Measurements from ENCODE around the gene SLC24A4. TPM values are rescaled to one million over a fixed set of nuclear protein-coding genes. Genes with fewer than 3 reads are reported as not detected.
A peak's percentile ranks its signal among the peaks of the same experiment; 100 is the strongest.
"Not testable (repeated sequence)": the region's sequence is repeated elsewhere in the genome, so short reads cannot be mapped to it uniquely, and the experiment has no call there.

Gene SLC24A4
- total and polyA plus RNA-seq, 5 experiments from 2014 or later = 0.05 TPM; not detected in 4

DNA sequence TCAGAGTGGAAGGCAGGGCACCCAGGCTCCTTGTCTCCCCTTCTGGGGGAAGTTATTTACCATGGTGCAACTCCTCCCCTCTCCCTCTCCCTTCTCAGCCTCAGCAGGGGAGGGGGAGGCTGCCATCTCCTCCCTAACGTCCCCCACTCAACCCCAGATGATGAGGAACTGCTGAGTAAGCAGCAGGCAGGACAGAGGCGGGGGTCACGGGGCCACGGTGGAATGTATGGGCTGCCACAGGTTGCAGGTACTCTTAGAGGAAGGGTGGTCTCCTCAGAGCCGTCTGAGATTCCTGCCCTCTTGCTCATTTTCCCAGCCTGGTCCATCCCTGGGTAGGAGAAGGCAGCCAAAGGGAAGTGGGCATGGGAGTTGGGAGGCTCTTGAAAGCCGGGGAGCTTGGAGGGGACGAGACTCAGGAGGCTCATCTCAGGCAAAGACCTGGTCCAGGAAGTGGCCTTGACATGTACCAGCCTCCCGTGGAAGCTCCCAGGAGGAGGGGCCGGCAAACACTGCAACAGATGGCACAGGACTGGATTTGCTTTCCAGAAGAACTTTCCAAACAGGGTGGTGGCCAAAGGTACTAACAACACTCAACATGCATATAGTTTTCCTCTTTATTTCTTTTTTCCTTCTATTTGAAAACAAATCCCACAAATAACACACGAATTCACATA lies 209.7 kb downstream of the SLC24A4 start:
- ATAC-seq = no peak
- Mint-ChIP-seq H3K36me3 (no peaks in the 10 kb centered on the region), H3K9me3 (no peaks in the 10 kb centered on the region), H3K4me3 (peak overlapping the region in 7 of 10 donors; percentile 32 to 92 (median 88)), H3K27ac (peak overlapping the region; percentile 97 to 100 (median 99)), H3K27me3 (no peaks in the 10 kb centered on the region), H3K4me1 (peaks cover 35 to 90% (median 79%) of the 10 kb centered on the region in 4 donors)
- POLR2A ChIA-PET = interaction anchor here (0.5 to 3.7 kb wide), 9 partner anchors 11 to 122 kb away, joined by 3 to 17 read pairs (median 5); partner anchors contain the start of gene RIN3
- DNase-seq = no peak

- ATAC-seq = peak; percentile 43 to 56
- no peaks in the 10 kb centered on the region for H3K27me3 Mint-ChIP-seq
- H3K36me3 Mint-ChIP-seq = no peaks in the 10 kb centered on the region
- peak in 9 of 10 donors; percentile 19 to 79 (median 66) for DNase-seq
- peak overlapping the region; percentile 65 to 82 (median 76) for H3K4me3 Mint-ChIP-seq
- no peaks in the 10 kb centered on the region for H3K9me3 Mint-ChIP-seq
- H3K4me1 Mint-ChIP-seq = peaks cover 35 to 85% (median 80%) of the 10 kb centered on the region in 4 donors
- POLR2A ChIA-PET = interaction anchor here (0.7 to 3.2 kb wide), 15 partner anchors 11 to 258 kb away, joined by 3 to 17 read pairs (median 4); partner anchors contain the start of gene RIN3
- H3K27ac Mint-ChIP-seq = peak overlapping the region; percentile 88 to 97 (median 92)
Observed at GRCh38 chr14:92534932-92535643, 212.1 kb downstream of the SLC24A4 start.

- Mint-ChIP-seq H3K27ac (peak overlapping the region; percentile 78 to 97 (median 91)), H3K4me1 (peaks cover 36 to 85% (median 80%) of the 10 kb centered on the region in 4 donors), H3K4me3 (peak overlapping the region in 8 of 10 donors; percentile 13 to 77 (median 66))
- not testable (repeated sequence) for H3K9me3 Mint-ChIP-seq, H3K36me3 Mint-ChIP-seq, ATAC-seq, DNase-seq, H3K27me3 Mint-ChIP-seq
- POLR2A ChIA-PET = interaction anchor here (0.7 to 1.9 kb wide), 6 partner anchors 10 to 496 kb away, joined by 3 to 9 read pairs (median 6); partner anchors contain the start of gene TRIP11
Observed at GRCh38 chr14:92536231-92536630, 213.3 kb downstream of the SLC24A4 start.

DNA sequence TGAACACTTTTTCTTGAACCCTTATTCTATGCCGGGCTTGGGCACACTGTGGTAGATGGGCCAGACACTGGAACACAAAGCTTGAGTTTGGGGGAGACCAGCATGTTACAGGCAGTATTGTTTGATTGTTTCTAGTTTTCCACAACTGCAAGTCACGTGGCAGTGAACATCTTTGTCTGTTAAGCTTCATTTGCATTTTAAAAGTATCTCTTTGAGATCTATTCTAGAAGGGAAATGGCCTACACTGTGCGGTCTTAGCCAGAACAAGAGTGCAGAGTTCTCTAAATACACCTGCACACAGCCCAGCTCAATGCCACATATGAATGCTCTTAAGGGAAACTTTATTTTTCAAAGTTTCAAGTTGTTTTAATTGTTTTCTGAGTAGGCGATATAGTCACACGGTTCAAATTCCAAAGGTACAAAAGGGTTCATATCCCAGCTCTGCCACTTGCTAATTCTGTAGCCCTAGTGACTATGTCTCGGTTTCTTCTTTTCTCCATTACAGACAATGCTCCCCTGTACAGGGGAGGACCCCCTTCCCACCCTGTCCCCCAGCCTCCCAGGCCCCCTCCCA lies 215.5 kb downstream of the SLC24A4 start:
- no peak for DNase-seq
- no peak for ATAC-seq
- Mint-ChIP-seq H3K27me3 (no peaks in the 10 kb centered on the region), H3K36me3 (no peaks in the 10 kb centered on the region), H3K27ac (peak overlapping the region in 9 of 10 donors; percentile 3 to 85 (median 70)), H3K4me3 (peak overlapping the region in 7 of 10 donors; percentile 20 to 65 (median 38)), H3K9me3 (no peaks in the 10 kb centered on the region), H3K4me1 (peaks cover 33 to 82% (median 79%) of the 10 kb centered on the region in 4 donors)
- POLR2A ChIA-PET = interaction anchor here (0.5 to 1.5 kb wide), 7 partner anchors 11 to 426 kb away, joined by 3 to 5 read pairs (median 3); no protein-coding TSS in a partner anchor

DNA sequence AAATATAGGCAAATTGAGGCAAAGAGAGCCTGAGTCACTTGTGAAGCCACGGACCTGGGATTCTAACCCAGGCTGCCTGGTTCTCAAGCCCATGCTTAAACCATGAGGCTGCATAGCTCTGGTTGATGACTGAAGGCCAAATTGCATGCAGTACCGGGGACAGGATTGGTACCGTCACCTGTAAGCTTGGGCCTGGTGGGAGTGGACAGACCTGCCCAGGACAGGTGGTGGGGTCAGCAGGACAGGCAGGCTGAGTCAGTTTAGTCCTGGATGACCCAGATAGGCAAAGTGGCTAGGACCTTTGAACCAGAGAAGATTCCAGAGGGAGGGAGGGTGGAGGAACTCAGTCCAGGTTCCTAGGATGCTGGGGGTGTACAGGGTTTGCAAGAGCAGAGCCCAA lies 216.5 kb downstream of the SLC24A4 start:
- peak overlapping the region in 9 of 10 donors; percentile 8 to 90 (median 75) for H3K27ac Mint-ChIP-seq
- peaks cover 34 to 86% (median 82%) of the 10 kb centered on the region in 4 donors for H3K4me1 Mint-ChIP-seq
- no peaks in the 10 kb centered on the region for H3K9me3 Mint-ChIP-seq
- DNase-seq (no peak), ATAC-seq (no peak)
- H3K4me3 Mint-ChIP-seq = peak overlapping the region in 7 of 10 donors; percentile 38 to 72 (median 54)
- POLR2A ChIA-PET = interaction anchor here (0.8 to 2.2 kb wide), 9 partner anchors 8 to 37 kb away, joined by 3 to 7 read pairs (median 4); no protein-coding TSS in a partner anchor
- no peaks in the 10 kb centered on the region for H3K36me3 Mint-ChIP-seq
- no peaks in the 10 kb centered on the region for H3K27me3 Mint-ChIP-seq

- Mint-ChIP-seq H3K27ac (peak overlapping the region; percentile 8 to 90 (median 65)), H3K9me3 (no peaks in the 10 kb centered on the region), H3K4me1 (peaks cover 34 to 86% (median 81%) of the 10 kb centered on the region in 4 donors), H3K4me3 (peak overlapping the region in 8 of 10 donors; percentile 38 to 72 (median 55)), H3K27me3 (no peaks in the 10 kb centered on the region), H3K36me3 (no peaks in the 10 kb centered on the region)
- POLR2A ChIA-PET = interaction anchor here (0.7 to 2.2 kb wide), 9 partner anchors 8 to 36 kb away, joined by 3 to 7 read pairs (median 4); no protein-coding TSS in a partner anchor
- DNase-seq (no peak), ATAC-seq (peak; percentile 16 to 17)
Observed at GRCh38 chr14:92539875-92540274, 216.9 kb downstream of the SLC24A4 start.

DNA sequence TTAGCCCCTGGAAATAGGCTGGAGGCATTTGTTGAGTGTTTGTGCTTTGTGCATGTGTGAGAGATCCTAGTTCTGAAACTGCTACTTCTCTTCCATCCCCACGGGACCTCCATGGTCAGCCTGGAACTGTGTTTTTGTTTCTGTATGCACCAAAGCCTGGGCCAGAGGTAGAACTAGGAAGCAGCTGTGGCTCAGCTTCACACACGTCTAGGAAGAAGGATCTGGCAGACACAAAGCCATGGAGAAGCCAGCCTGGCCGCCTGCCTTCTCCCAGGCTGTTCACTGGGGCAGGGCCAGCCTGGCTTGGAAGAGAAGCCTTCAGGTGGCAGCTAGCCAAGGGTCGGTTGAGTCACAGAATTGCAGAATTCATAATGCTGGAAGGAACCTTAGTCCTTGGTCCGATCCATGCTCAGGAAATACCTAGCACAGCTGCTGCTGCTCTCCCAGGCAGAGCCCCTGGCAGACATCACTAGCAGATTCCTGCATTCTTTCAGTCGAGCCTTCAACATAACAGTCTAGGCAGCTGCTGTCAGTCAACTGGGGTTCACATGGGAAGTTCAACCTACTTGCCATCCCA lies 217.6 kb downstream of the SLC24A4 start:
- Mint-ChIP-seq H3K27ac (peak overlapping the region; percentile 8 to 87 (median 79)), H3K4me1 (peaks cover 28 to 80% (median 75%) of the 10 kb centered on the region in 4 donors), H3K27me3 (no peaks in the 10 kb centered on the region), H3K4me3 (peak overlapping the region in 9 of 10 donors; percentile 39 to 77 (median 56)), H3K9me3 (no peaks in the 10 kb centered on the region), H3K36me3 (no peaks in the 10 kb centered on the region)
- ATAC-seq (peak; percentile 19 to 31), DNase-seq (no peak)
- POLR2A ChIA-PET = interaction anchor here (0.7 to 2.2 kb wide), 6 partner anchors 9 to 28 kb away, joined by 3 to 7 read pairs (median 4); no protein-coding TSS in a partner anchor

DNA sequence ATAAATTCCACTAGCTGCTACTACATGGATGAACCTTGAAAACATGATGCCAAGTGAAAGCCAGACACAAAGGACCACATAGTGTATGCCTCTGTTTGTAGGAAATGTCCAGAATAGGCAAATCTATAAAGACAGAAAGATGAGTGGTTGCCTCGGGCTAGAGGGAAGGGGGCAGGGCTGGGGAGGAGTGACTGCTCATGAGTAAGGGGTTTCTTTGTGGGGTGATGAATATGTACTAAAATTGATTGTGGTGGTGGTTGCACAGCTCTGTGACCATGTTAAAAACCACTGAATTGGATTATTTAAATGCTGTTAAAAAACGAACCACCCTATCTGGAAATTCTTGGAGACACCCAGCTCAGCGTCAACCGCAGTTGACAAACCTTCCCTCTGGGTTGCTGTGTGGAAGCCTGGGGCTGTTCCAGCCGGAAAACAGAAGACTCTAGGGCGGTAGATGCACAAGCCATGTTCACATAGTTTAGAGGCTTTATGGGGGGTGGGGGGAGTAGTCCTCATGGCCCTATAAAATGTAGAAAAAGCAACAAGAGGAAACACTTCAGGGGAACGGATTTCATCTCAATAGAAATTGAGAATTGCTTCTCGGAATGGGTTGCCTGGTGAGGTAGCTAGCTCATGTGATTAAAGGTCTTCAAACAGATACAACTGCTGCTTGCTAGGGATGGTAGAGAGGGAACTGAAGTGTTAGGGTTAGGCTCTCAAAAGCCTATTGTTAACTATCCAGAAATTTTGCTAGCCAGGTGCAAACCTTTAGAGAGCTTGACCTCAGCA lies 220.0 kb downstream of the SLC24A4 start:
- H3K4me1 Mint-ChIP-seq = peaks cover 25 to 75% (median 68%) of the 10 kb centered on the region in 4 donors
- no peak for DNase-seq
- H3K27ac Mint-ChIP-seq = peak overlapping the region in 9 of 10 donors; percentile 11 to 90 (median 77)
- ATAC-seq = no peak
- H3K9me3 Mint-ChIP-seq = no peaks in the 10 kb centered on the region
- POLR2A ChIA-PET = interaction anchor here (0.6 to 1.8 kb wide), 7 partner anchors 10 to 1185 kb away, joined by 3 to 6 read pairs (median 4); no protein-coding TSS in a partner anchor
- no peaks in the 10 kb centered on the region for H3K36me3 Mint-ChIP-seq
- H3K4me3 Mint-ChIP-seq = peak overlapping the region in 1 of 10 donors; percentile 29
- no peaks in the 10 kb centered on the region for H3K27me3 Mint-ChIP-seq

DNA sequence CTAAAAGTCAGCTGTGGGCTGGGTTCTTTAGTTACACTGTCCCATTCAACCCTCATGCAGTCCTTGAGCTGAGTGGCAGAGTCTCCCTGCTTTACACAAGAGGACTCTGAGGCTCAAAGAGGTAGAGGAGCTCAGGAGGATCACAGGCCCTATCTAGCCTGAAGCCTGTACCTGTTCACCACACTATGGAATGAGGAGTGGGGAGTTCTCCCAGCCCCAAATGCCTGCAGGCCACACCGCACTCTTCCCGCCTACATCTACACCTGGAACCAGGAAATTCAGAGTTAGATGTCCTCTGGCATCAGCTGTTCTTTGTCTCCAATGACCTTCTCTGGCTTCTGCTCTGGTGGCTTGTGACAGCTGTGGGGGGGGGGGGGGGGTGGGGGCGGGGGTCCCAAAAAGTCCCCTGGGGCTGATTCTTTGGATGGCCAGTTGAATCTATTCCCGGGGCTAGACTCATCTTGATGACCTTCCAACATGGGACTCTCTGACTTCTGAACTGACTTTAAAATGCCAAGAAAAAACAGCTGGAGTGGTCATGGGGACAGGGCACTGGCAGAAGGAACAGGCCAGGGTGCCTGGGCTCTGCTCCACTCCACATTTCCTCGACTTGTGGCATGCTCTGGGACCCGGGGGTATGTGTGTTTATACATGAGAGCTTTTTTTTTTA lies 221.2 kb downstream of the SLC24A4 start:
- H3K4me3 Mint-ChIP-seq = peak overlapping the region in 1 of 10 donors; percentile 54
- H3K4me1 Mint-ChIP-seq = peaks cover 20 to 71% (median 59%) of the 10 kb centered on the region in 4 donors
- ATAC-seq (no peak), DNase-seq (no peak)
- POLR2A ChIA-PET = interaction anchor here (0.7 to 1.8 kb wide), 6 partner anchors 12 to 1187 kb away, joined by 3 to 6 read pairs (median 4); partner anchors contain the start of gene RIN3
- H3K36me3 Mint-ChIP-seq = no peaks in the 10 kb centered on the region
- H3K27me3 Mint-ChIP-seq = no peaks in the 10 kb centered on the region
- H3K9me3 Mint-ChIP-seq = no peaks in the 10 kb centered on the region
- peak overlapping the region in 8 of 10 donors; percentile 45 to 77 (median 57) for H3K27ac Mint-ChIP-seq

DNA sequence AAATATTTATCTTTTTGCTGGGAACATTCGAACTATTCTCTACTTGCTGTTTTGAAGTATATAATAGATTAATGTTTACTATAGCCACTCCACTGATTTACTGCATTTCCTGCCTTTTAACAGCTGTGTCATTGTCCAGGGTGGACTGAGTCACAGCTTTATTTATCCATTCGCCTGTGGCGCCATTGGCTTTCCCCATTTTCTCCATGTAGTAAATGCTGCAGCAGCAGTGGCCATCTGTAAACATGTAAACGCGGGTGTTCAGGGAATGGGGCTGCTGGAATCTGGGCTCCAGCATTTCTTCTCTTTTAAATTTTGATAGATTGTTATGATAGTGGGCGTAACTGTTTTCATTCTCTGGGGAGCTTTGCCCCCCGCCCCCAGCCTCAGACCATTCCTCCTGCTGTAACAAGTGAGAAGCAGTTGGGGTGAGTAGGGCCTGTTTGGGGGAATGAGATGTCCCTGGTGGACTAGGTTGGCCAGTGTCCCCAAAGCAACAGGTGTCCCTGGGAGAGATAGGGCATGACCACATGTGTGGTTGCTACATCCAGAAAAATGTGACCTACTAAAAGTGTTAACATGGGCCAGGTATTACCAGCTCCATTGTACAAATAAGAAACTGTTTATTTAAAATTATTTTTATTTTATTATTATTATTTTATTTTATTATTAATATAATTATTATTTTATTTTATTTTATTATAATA lies 223.5 kb downstream of the SLC24A4 start:
- POLR2A ChIA-PET = interaction anchor here (1.0 to 3.5 kb wide), 8 partner anchors 10 to 40 kb away, joined by 3 to 13 read pairs (median 6); partner anchors contain the start of gene RIN3
- H3K27me3 Mint-ChIP-seq = no peaks in the 10 kb centered on the region
- DNase-seq (no peak), ATAC-seq (no peak)
- peak overlapping the region in 2 of 10 donors; percentile 50 to 54 for H3K4me3 Mint-ChIP-seq
- H3K9me3 Mint-ChIP-seq = no peaks in the 10 kb centered on the region
- H3K27ac Mint-ChIP-seq = peak overlapping the region in 4 of 10 donors; percentile 29 to 62 (median 46)
- H3K36me3 Mint-ChIP-seq = no peaks in the 10 kb centered on the region
- H3K4me1 Mint-ChIP-seq = peaks cover 18 to 69% (median 57%) of the 10 kb centered on the region in 4 donors

Data from naive thymus-derived CD8-positive, alpha-beta T cell (primary cell).